Omental fat pad (tissue), 4 donors: ENCODE results near the gene GNA15. TPM values are rescaled to one million over a fixed set of nuclear protein-coding genes. Genes with fewer than 3 reads are reported as not detected.

Experiments
- ATAC-seq: fragments of 150-250 bp; one replicate; pipeline ENCODE4 v1.9.1; 2016; ENCODE audit warnings: mild to moderate bottlenecking, moderate library complexity; ENCODE audit not compliant: low FRiP score
- DNase-seq: peaks from one replicate; pipeline ENCODE4 v3.0.0-alpha.2; 2019; ENCODE audit warnings: low spot score
- CTCF ChIP-seq, 3 donors: fragments of 450-650 bp; IDR thresholded peaks; one replicate each; pipeline ENCODE4 v1.5.1; 2016 to 2017; ENCODE audit warnings: antibody characterized with exemption in 3 of 3, mild to moderate bottlenecking in 3 of 3, moderate library complexity in 2 of 3
- total RNA-seq, 4 donors: library from RNA; depleted of rRNA; stranded (reverse); fragments of >200 nt; gene quantifications; one replicate each; pipeline ENCODE4 v1.1.0, GENCODE V29; 2016

Gene GNA15
- total RNA-seq, 4 donors from 2014 or later, result 10.2 to 33.7 (median 10.8) TPM

- TF ChIP-seq CTCF (IDR thresholded peaks at IDR 0.05), result no peak
- ATAC-seq (no peak), DNase-seq (no peak)
Measured at GRCh38 chr19:3096902-3097326, 38.9 kb upstream of the GNA15 start.

GRCh38 chr19:3097442-3097871 lies 38.4 kb upstream of the GNA15 start:
- no peak for TF ChIP-seq CTCF (IDR thresholded peaks at IDR 0.05)
- no peak for ATAC-seq
- no peak for DNase-seq

- ATAC-seq (no peak), DNase-seq (no peak)
- TF ChIP-seq CTCF (IDR thresholded peaks at IDR 0.05), result no peak
Measured at GRCh38 chr19:3098141-3098514, 37.7 kb upstream of the GNA15 start.

- ATAC-seq (no peak), DNase-seq (no peak)
- TF ChIP-seq CTCF (IDR thresholded peaks at IDR 0.05), result no peak
Measured at GRCh38 chr19:3098515-3099346, 37.1 kb upstream of the GNA15 start.

GRCh38 chr19:3099347-3100145 lies 36.3 kb upstream of the GNA15 start:
- DNase-seq (no peak), ATAC-seq (no peak)
- TF ChIP-seq CTCF (IDR thresholded peaks at IDR 0.05), result no peak

GRCh38 chr19:3100331-3100730 lies 35.5 kb upstream of the GNA15 start:
- no peak for ATAC-seq
- no peak for TF ChIP-seq CTCF (IDR thresholded peaks at IDR 0.05)
- no peak for DNase-seq
